Amniotic stem cell (primary cell): ENCODE data around the gene CCDC120.
A peak's percentile ranks its signal among the peaks of the same experiment; 100 is the strongest.

Experiments used
- DNase-seq: peaks from one replicate; lab custom pipeline; 2025; lab: John Stamatoyannopoulos, UW

Gene CCDC120

GRCh38 chrX:49058794-49059193 is at the start of gene CCDC120:
CCDC120 (plus strand) TSS chrX:49058999; CDS start chrX:49062042, 3,043 bp downstream.
- no peak for DNase-seq

- DNase-seq: no peak
Observed at GRCh38 chrX:49019050-49019449, 39.7 kb upstream of the CCDC120 start.

- no peak for DNase-seq
Observed at GRCh38 chrX:49019599-49020249, 39.1 kb upstream of the CCDC120 start.

GRCh38 chrX:49029876-49030275 is 28.9 kb upstream of the CCDC120 start:
- DNase-seq: no peak

GRCh38 chrX:49030283-49030682 is 28.5 kb upstream of the CCDC120 start:
- no peak for DNase-seq

GRCh38 chrX:49037883-49038475 is 20.8 kb upstream of the CCDC120 start:
- DNase-seq: no peak

GRCh38 chrX:49039598-49040375 is 19.0 kb upstream of the CCDC120 start:
- peak; percentile 75 for DNase-seq

GRCh38 chrX:49040376-49040955 is 18.3 kb upstream of the CCDC120 start:
- no peak for DNase-seq

- DNase-seq: peak; percentile 14
Observed at GRCh38 chrX:49041744-49042580, 16.8 kb upstream of the CCDC120 start.

GRCh38 chrX:49042581-49043219 is 16.1 kb upstream of the CCDC120 start:
- DNase-seq: no peak

- DNase-seq: peak; percentile 98
Observed at GRCh38 chrX:49043220-49043986, 15.4 kb upstream of the CCDC120 start, which contains the start of gene TFE3. TFE3 (minus strand) TSS chrX:49043357; CDS start chrX:49043226, 131 bp downstream.

GRCh38 chrX:49043987-49044281 is 14.9 kb upstream of the CCDC120 start:
- DNase-seq: no peak

- DNase-seq: no peak
Observed at GRCh38 chrX:49053223-49054072, 5.4 kb upstream of the CCDC120 start.

- no peak for DNase-seq
Observed at GRCh38 chrX:49054073-49054762, 4.6 kb upstream of the CCDC120 start.

GRCh38 chrX:49059201-49059600 is 402 bp downstream of the CCDC120 start:
- no peak for DNase-seq

GRCh38 chrX:49059681-49060085 is 884 bp downstream of the CCDC120 start:
- DNase-seq: no peak

GRCh38 chrX:49060914-49061313 is 2.1 kb downstream of the CCDC120 start:
- no peak for DNase-seq

GRCh38 chrX:49061490-49061889 is 2.7 kb downstream of the CCDC120 start:
- no peak for DNase-seq

- DNase-seq: no peak
Observed at GRCh38 chrX:49061916-49062315, 3.1 kb downstream of the CCDC120 start.
